AG08396 (cell line): ENCODE data around the gene BDKRB2.

Experiments used
- DNase-seq: peaks from one replicate; pipeline ENCODE4 v3.0.0; 2012; ENCODE audit warnings: low spot score, mixed read lengths

BDKRB2 gene

GRCh38 chr14:96176811-96177211, 27.8 kb upstream of the BDKRB2 start:
- peak; percentile 74 for DNase-seq

GRCh38 chr14:96177766-96178375, 26.8 kb upstream of the BDKRB2 start:
- no peak for DNase-seq

GRCh38 chr14:96178461-96179321, 25.9 kb upstream of the BDKRB2 start:
- DNase-seq = no peak

GRCh38 chr14:96180043-96180874, 24.4 kb upstream of the BDKRB2 start:
- DNase-seq = no peak

GRCh38 chr14:96181186-96182056, 23.2 kb upstream of the BDKRB2 start:
- no peak for DNase-seq

GRCh38 chr14:96182546-96182945, 22.1 kb upstream of the BDKRB2 start:
- DNase-seq = no peak

GRCh38 chr14:96184737-96185136, 19.9 kb upstream of the BDKRB2 start:
- no peak for DNase-seq

GRCh38 chr14:96187216-96188031, 17.2 kb upstream of the BDKRB2 start:
- no peak for DNase-seq

GRCh38 chr14:96189281-96189711, 15.3 kb upstream of the BDKRB2 start:
- peak; percentile 84 for DNase-seq

- DNase-seq = no peak
These were observed 13.3 kb upstream of the BDKRB2 start for GRCh38 chr14:96191353-96191752.

- no peak for DNase-seq
These were observed 12.7 kb upstream of the BDKRB2 start for GRCh38 chr14:96191841-96192462.

GRCh38 chr14:96192975-96193805, 11.4 kb upstream of the BDKRB2 start:
- no peak for DNase-seq

- DNase-seq = no peak
These were observed 10.4 kb upstream of the BDKRB2 start for GRCh38 chr14:96194262-96194656.

GRCh38 chr14:96194657-96195431, 9.8 kb upstream of the BDKRB2 start:
- no peak for DNase-seq

GRCh38 chr14:96195441-96196081, 9.1 kb upstream of the BDKRB2 start:
- DNase-seq = no peak

GRCh38 chr14:96197163-96197852, 7.3 kb upstream of the BDKRB2 start:
- no peak for DNase-seq

- no peak for DNase-seq
These were observed 6.7 kb upstream of the BDKRB2 start for GRCh38 chr14:96197969-96198368.
